AG04449 (cell line): ENCODE measurements around the gene NDRG2.
A peak's percentile ranks its signal among the peaks of the same experiment; 100 is the strongest.

ENCODE experiments used
- CTCF ChIA-PET: fragments of 350-600 bp; formaldehyde crosslinking; extraction: SDS; loops from one replicate; lab custom pipeline; 2021; ENCODE audit warnings: antibody characterized with exemption; lab: Yijun Ruan, JAX
- POLR2A ChIA-PET: fragments of 400-600, 350-600 bp; formaldehyde crosslinking; extraction: SDS; loops from one replicate; lab custom pipeline; 2020; ENCODE audit warnings: antibody characterized with exemption, inconsistent platforms; lab: Yijun Ruan, JAX
- DNase-seq: peaks from one replicate; pipeline ENCODE4 v3.0.0-alpha.2; 2010; ENCODE audit warnings: low read depth, low spot score
- H3K4me3 ChIP-seq: 2 replicates; pipeline ENCODE4 v1.5.1; 2011; ENCODE audit warnings: low read depth, mild to moderate bottlenecking, control low read depth, low read length
- TF ChIP-seq, protein P1 (sequence below): IDR thresholded peaks from one replicate; pipeline ENCODE4 v1.5.1; 2011; ENCODE audit warnings: mild to moderate bottlenecking, moderate library complexity, low read length, control low read depth, inconsistent platforms; ENCODE audit not compliant: insufficient read depth; ENCODE audit errors: missing control alignments

The NDRG2 gene

DNA sequence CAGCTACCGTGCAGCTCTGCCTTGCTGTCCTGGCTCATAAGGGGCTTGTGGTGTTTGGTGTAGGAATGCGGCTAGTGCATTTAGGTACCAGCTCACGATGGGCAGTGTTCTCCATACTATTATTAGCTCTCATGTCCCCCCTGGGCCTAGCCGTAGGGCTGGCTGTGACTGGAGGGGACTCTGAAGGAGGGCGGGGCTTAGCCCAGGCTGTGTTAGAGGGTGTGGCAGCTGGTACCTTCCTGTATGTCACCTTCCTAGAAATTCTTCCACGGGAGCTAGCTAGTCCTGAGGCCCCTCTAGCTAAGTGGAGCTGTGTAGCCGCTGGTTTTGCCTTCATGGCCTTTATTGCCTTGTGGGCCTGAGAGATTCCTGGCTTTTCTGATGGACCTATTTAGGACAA lies 23.6 kb downstream of the NDRG2 start:
- no peak overlapping the region for H3K4me3 ChIP-seq
- POLR2A ChIA-PET = no interaction called here
- no peak for DNase-seq
- TF ChIP-seq, protein P1, sequence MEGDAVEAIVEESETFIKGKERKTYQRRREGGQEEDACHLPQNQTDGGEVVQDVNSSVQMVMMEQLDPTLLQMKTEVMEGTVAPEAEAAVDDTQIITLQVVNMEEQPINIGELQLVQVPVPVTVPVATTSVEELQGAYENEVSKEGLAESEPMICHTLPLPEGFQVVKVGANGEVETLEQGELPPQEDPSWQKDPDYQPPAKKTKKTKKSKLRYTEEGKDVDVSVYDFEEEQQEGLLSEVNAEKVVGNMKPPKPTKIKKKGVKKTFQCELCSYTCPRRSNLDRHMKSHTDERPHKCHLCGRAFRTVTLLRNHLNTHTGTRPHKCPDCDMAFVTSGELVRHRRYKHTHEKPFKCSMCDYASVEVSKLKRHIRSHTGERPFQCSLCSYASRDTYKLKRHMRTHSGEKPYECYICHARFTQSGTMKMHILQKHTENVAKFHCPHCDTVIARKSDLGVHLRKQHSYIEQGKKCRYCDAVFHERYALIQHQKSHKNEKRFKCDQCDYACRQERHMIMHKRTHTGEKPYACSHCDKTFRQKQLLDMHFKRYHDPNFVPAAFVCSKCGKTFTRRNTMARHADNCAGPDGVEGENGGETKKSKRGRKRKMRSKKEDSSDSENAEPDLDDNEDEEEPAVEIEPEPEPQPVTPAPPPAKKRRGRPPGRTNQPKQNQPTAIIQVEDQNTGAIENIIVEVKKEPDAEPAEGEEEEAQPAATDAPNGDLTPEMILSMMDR = no peak
- CTCF ChIA-PET = interaction anchor here (0.9 to 17.1 kb wide), 5 partner anchors 14 to 135 kb away, joined by 3 to 288 read pairs (median 6); no protein-coding TSS in a partner anchor

DNA sequence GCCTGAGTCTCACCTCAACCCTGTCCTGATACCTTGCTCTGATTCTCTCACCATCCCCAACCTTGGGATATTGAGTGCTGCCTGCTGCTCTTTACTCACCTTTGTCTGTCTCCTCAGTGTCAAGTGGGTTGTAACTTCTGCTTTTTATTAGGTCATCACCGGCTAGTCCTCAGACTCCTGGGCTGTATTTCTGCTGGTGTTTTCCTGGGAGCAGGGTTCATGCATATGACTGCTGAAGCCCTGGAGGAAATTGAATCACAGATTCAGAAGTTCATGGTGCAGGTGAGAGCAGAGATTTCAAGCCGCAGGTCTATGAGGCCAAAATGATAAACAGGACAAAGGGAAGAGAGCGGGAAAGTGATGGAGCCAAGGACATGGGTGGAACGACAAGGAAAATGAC lies 25.3 kb downstream of the NDRG2 start:
- POLR2A ChIA-PET = no interaction called here
- no peak overlapping the region for H3K4me3 ChIP-seq
- DNase-seq = no peak
- CTCF ChIA-PET = interaction anchor here (0.8 to 17.1 kb wide), 9 partner anchors 8 to 105 kb away, joined by 3 to 288 read pairs (median 4); no protein-coding TSS in a partner anchor
- TF ChIP-seq, protein P1 = no peak

DNA sequence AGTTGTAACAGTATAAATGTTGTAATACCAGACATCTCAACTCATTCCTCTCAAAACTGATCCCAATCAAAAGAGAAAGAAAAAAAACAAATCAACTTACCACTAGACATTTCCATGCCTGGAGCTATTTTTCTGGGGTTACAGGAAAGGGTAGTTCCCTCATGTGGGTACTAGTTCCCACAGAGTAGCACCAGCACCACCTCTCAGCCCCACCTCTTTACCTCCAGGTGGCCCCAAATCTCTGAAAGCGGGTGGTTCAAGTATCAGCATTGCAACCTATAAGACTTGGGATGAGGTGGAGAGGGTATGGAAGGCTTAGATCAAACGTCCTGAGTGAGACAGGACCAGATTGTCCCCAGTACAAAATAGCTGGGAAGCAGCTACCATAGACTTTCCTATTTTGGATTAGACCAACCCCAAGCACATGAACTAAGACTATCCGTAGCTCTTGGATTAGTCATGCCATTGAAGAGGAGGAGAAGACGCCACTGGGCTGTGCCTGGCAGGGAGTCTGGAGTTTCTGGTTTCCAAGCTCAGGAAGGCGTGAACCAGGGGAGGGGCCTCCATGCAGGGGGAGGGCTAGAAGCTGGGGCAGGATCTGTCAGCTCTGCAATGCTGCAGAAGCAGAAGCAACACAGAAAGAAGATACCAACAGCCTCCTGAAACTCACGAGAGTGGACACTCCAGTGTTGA lies 26.0 kb downstream of the NDRG2 start, which contains the start of gene SLC39A2:
Gene SLC39A2, plus strand, starts transcription at position 620 of the 693 bp plus-strand sequence. CDS start 154 bp downstream, outside the sequence.
- no peak within 1 kb of the TSS for H3K4me3 ChIP-seq
- peak; percentile 21 for DNase-seq
- ChIA-PET CTCF (interaction anchor here (1.0 to 17.1 kb wide), 8 partner anchors 11 to 106 kb away, joined by 4 to 288 read pairs (median 11); no protein-coding TSS in a partner anchor), POLR2A (interaction anchor here (0.9 to 1.2 kb wide), 3 partner anchors 10 to 105 kb away, joined by 3 read pairs; no protein-coding TSS in a partner anchor)
- TF ChIP-seq, protein P1 = no peak

DNA sequence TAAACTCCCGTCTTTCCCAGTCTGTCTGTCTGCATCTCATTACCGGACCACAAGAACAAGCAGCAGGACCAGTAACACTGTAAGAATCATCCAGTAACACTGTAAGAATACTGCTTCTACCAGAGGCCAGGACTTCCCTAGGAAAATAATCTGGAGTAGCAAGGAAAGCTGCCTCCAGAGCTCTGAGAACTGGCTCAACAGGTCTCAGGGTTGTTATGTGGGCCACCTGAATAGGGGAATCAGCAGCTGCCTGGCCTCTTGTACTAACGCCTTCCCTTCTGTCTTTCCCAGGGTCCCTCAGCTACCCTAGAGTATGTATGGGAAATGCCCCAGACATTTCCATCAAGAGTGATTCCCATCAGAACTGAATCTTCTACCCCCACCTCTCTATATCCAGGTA lies 26.7 kb downstream of the NDRG2 start:
- TF ChIP-seq, protein P1 = no peak
- no peak for DNase-seq
- H3K4me3 ChIP-seq = no peak overlapping the region
- ChIA-PET POLR2A (interaction anchor here (0.6 to 1.2 kb wide), 4 partner anchors 9 to 106 kb away, joined by 3 read pairs; no protein-coding TSS in a partner anchor), CTCF (interaction anchor here (1.6 to 17.1 kb wide), 6 partner anchors 17 to 106 kb away, joined by 4 to 288 read pairs (median 20); no protein-coding TSS in a partner anchor)

DNA sequence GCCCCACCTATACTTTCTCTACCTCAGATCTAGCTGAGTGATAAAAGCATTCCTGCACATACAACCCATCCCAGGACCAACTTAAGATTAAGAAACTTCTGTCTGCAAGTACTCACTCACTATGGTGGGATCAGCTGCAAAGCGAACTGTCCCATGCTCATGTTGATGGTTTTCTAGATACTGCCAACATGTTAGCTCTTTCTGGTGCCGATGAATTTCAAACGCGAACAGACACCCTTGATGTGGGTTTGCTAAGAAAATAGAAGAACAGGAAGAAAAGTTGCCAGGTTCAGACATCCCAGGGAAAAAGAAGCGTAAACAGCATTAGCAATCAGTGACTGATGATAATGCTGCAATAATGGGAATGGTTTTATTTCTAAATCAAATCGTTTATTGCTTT lies 27.3 kb downstream of the NDRG2 start:
- TF ChIP-seq, protein P1 = no peak
- no peak for DNase-seq
- CTCF ChIA-PET = interaction anchor here (0.9 to 17.1 kb wide), 8 partner anchors 8 to 107 kb away, joined by 3 to 288 read pairs (median 7); no protein-coding TSS in a partner anchor
- POLR2A ChIA-PET = interaction anchor here (0.6 kb wide), 1 partner anchor 52 kb away, joined by 3 read pairs; no protein-coding TSS in a partner anchor
- H3K4me3 ChIP-seq = no peak overlapping the region

DNA sequence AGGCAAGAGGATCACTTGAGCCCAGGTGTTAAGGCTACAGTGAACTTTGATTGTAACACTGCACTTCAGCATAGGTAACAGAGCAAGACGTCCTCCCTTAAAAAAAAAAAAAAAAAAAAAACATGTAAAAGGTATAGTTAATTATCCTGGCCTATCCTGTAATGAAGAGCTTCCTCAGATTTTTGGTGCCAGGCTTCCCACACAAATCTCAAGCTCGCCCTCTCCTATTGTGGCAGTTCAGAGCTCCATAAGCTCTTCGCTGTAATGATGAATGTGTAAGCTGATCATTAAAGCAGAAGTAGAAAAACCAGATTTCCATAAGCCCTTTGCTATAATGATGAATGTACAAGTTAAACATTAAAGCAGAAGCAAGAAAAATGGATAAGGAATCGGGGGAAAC lies 27.7 kb downstream of the NDRG2 start:
- POLR2A ChIA-PET = no interaction called here
- DNase-seq = no peak
- no peak overlapping the region for H3K4me3 ChIP-seq
- TF ChIP-seq, protein P1 = no peak
- CTCF ChIA-PET = interaction anchor here (0.9 to 17.1 kb wide), 8 partner anchors 8 to 107 kb away, joined by 3 to 288 read pairs (median 7); no protein-coding TSS in a partner anchor
